ENCODE results near the gene SELL. TPM values are rescaled to one million over a fixed set of nuclear protein-coding genes. Genes with fewer than 3 reads are reported as not detected.

SELL gene
- total and polyA plus RNA-seq, 5 donors: 0.61 to 3.8 (median 1.2) TPM

Other genes with a start within 250 kb of the SELL start
- gene SLC19A2, start 225.7 kb downstream of the SELL start, total RNA-seq: 10 to 100 TPM; 11.2 to 26.5 (median 15.4) TPM
- gene SLC19A2, start 225.7 kb downstream of the SELL start, polyA plus RNA-seq: 26.2 TPM
- 10 to 100 TPM in 2 of 4 donors, 1 to 10 TPM in 2; 4.0 to 16.5 (median 8.7) TPM for gene F5, start 125.1 kb downstream of the SELL start, total RNA-seq
- 6.8 TPM for gene F5, start 125.1 kb downstream of the SELL start, polyA plus RNA-seq
- 10 to 100 TPM in 3 of 4 donors, 1 to 10 TPM in 1; 8.8 to 24.8 (median 16.1) TPM for gene SELP, start 81.5 kb downstream of the SELL start, total RNA-seq
- 8.2 TPM for gene SELP, start 81.5 kb downstream of the SELL start, polyA plus RNA-seq
- 1 to 10 TPM in 1 of 4 donors, under 1 TPM in 3; 0.31 to 3.2 (median 0.55) TPM for gene SELE, start 22.5 kb upstream of the SELL start, total RNA-seq
- gene SELE, start 22.5 kb upstream of the SELL start, polyA plus RNA-seq: 2.8 TPM
- 1 to 10 TPM; 5.7 to 7.1 (median 6.4) TPM for gene METTL18, start 83.3 kb upstream of the SELL start, total RNA-seq
- 6.0 TPM for gene METTL18, start 83.3 kb upstream of the SELL start, polyA plus RNA-seq
- 1 to 10 TPM; 5.7 to 7.1 (median 6.1) TPM for gene SCYL3, start 182.3 kb upstream of the SELL start, total RNA-seq
- 2.6 TPM for gene SCYL3, start 182.3 kb upstream of the SELL start, polyA plus RNA-seq

Data from right cardiac atrium (tissue), 5 donors.